NCI-H345 treated with DMSO at 0.1 percent for 48 hours (cell line): ENCODE measurements around the gene OR6V1.
"Not testable (repeated sequence)": the region's sequence is repeated elsewhere in the genome, so short reads cannot be mapped to it uniquely, and the experiment has no call there.

ENCODE experiments used
- DNase-seq: peaks from one replicate; lab custom pipeline; 2025; ENCODE audit not compliant: unreplicated experiment; lab: John Stamatoyannopoulos, UW

OR6V1 gene

GRCh38 chr7:143042790-143043271 is 9.3 kb upstream of the OR6V1 start:
- no peak for DNase-seq

DNA sequence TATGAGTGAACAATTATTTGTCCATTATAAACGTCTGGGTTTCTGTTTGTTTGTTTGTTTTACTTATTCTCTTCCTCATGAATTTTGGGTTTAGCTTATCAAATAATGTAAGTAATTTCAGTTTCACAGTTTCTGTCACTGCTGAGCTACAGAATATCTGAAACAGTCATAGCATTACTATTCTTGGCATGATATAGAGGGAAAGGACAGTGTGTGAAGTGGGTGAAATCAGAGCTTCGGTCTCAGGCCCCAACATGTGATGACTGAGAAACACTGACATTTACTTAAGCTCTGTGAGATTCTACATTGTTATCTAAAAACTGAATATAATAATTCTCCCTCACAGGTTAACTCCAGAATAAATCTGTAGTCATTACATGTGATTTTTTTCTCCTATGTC is 8.8 kb upstream of the OR6V1 start:
- no peak for DNase-seq

DNA sequence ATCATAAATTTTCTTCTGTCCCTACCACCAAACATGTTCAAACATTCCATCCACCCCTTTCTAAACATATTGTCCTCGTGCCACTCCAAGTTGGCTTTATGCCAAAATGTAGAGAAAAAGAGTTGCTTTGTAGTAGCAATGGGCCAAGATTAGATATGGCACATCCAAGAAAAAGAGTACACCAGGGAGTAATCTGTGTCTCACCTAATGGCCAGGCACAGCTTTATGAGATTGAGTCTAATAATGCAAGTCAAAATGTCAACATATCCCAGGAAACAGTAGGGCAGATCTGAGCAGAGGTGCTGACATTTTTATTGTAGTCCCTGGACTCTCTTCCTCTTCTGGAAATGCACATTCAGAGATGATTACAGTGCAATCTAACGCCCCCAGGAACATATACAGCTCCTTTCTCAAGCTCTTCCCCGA is 5.7 kb upstream of the OR6V1 start:
- peak; percentile 5 for DNase-seq

- no peak for DNase-seq
Measured at GRCh38 chr7:143047326-143047725, 4.8 kb upstream of the OR6V1 start.

- DNase-seq = no peak
Measured at GRCh38 chr7:143048827-143049226, 3.3 kb upstream of the OR6V1 start.

- DNase-seq = no peak
Measured at GRCh38 chr7:143049362-143049761, 2.8 kb upstream of the OR6V1 start.

GRCh38 chr7:143050931-143051330 is 1.2 kb upstream of the OR6V1 start:
- peak; percentile 9 for DNase-seq

DNA sequence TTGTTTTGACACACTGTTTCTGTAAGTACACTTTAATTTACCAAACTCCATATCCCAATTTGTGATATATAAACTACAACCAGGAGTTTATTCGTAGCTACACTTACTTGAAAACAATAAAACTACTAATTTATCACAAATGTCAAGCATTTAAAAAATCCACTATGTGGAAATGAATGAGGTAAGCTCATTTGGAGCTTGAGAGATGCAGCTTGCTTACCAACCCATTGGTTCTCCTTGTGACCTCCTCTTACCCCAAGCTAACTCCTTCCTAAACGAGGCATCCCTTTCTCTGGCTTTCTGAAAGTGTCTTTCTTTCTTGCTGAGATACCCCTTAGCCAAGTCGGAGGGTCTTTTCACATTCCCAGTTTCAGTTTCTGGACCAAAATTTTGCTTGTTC is 2.5 kb downstream of the OR6V1 start:
- no peak for DNase-seq

- DNase-seq = no peak
Measured at GRCh38 chr7:143055754-143056153, 3.6 kb downstream of the OR6V1 start.

GRCh38 chr7:143063741-143064140 is 11.6 kb downstream of the OR6V1 start:
- DNase-seq = no peak

- no peak for DNase-seq
Measured at GRCh38 chr7:143068446-143068845, 16.3 kb downstream of the OR6V1 start.

DNA sequence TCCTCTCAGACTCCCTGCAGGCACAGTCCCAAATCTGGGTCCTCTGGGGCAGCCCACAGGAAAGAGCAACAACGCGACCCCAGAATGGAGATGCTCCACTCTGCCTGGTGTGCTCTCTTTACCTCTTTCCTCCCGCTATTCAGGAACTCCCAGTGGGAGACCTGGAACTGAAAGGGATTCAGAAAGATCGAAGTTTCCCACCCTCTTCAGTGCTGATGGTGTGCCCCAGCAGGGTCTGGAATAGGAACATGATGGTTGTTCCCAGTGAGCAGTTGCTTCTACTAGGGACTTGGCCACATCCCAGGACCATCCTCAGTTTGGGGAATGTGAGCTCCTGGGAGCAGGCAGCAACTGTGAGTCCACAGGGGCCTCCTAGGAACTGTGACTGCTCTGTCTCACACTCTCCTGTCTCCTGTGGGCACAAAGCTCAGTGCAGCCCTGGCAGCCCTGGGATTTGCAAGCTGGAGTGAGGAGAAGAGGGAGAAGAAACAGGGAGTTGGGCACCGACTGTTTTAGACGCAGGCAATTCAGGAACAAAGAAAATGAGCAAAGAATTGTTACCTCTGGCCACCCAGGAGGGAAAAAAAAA is 17.9 kb downstream of the OR6V1 start:
- no peak for DNase-seq

- DNase-seq = no peak
Measured at GRCh38 chr7:143073556-143073955, 21.4 kb downstream of the OR6V1 start.

- DNase-seq = no peak
Measured at GRCh38 chr7:143074141-143074540, 22.0 kb downstream of the OR6V1 start.

GRCh38 chr7:143085109-143085508 is 33.0 kb downstream of the OR6V1 start:
- no peak for DNase-seq

GRCh38 chr7:143085610-143086009 is 33.5 kb downstream of the OR6V1 start:
- DNase-seq = not testable (repeated sequence)

DNA sequence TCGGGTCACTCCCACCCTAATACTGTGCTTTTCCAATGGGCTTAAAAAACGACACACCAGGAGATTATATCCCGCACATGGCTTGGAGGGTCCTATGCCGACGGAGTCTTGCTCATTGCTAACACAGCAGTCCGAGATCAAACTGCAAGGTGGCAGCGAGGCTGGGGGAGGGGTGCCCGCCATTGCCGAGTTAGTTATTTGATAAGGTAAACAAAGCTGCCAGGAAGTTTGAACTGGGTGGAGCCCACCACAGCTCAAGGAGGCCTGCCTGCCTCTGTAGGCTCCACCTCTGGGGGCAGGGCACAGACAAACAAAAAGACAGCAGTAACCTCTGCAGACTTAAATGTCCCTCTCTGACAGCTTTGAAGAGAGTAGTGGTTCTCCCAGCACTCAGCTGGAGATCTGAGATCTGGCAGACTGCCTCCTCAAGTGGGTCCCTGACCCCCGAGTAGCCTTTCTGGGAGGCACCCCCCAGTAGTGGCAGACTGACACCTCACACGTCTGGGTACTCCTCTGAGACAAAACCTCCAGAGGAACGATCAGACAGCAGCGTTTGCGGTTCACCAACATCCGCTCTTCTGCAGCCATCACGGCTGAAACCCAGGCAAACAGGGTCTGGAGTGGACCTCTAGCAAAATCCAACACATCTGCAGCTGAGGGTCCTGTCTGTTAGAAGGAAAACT is 36.5 kb downstream of the OR6V1 start:
- not testable (repeated sequence) for DNase-seq

- no peak for DNase-seq
Measured at GRCh38 chr7:143096146-143096545, 44.0 kb downstream of the OR6V1 start.

DNA sequence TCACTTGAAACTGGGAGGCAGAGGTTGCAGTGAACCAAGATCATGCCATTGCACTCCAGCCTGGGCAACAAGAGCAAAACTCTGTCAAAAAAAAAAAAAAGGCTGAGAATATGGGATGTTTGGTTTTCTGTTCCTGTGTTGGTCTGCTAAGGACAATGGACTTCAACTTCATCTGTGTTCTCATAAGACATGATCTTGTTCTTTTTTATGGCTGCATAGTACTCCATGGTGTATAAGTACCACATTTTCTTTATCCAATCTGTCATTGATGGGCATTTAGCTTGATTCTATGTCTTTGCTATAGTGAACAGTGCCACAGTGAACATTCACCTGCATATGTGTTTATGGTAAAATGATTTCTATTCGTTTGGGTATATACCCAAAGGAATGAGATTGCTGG is 47.4 kb downstream of the OR6V1 start:
- not testable (repeated sequence) for DNase-seq
